CD4-positive, CD25-positive, alpha-beta regulatory T cell (primary cell): ENCODE results near the gene NHP2. TPM values are rescaled to one million over a fixed set of nuclear protein-coding genes. Genes with fewer than 3 reads are reported as not detected.
"Not testable (repeated sequence)": the region's sequence is repeated elsewhere in the genome, so short reads cannot be mapped to it uniquely, and the experiment has no call there.

ENCODE experiments used
- ATAC-seq, 2 donors: fragments of 150-1000 bp; cut with Tn5 transposase; one replicate each; pipeline ENCODE4 v1.10.0; 2021; ENCODE audit warnings: low read depth in 2 of 2, moderate number of reproducible peaks in 2 of 2, moderate library complexity in 1 of 2
- DNase-seq, 3 donors: peaks; one replicate each; pipeline versions ENCODE4 v3.0.0 to v3.0.0-alpha.2; 2012 to 2022; ENCODE audit warnings: mixed read lengths in 1 of 3
- H3K27ac ChIP-seq: one replicate; pipeline ENCODE4 v1.7.0; 2013; ENCODE audit warnings: mild to moderate bottlenecking, low read length; ENCODE audit not compliant: insufficient read depth, poor library complexity, severe bottlenecking
- H3K27me3 ChIP-seq: one replicate; pipeline ENCODE4 v1.7.0; 2013; ENCODE audit warnings: low read length; ENCODE audit not compliant: control insufficient read depth, insufficient read depth
- H3K36me3 ChIP-seq: one replicate; pipeline ENCODE4 v1.7.0; 2013; ENCODE audit warnings: mild to moderate bottlenecking, low read length, moderate library complexity; ENCODE audit not compliant: control insufficient read depth, insufficient read depth
- H3K4me1 ChIP-seq: 2 replicates; pipeline ENCODE4 v1.7.0; 2013; ENCODE audit warnings: mild to moderate bottlenecking, low read length; ENCODE audit not compliant: insufficient read depth, control insufficient read depth, poor library complexity, severe bottlenecking
- H3K4me3 ChIP-seq: one replicate; pipeline ENCODE4 v1.7.0; 2013; ENCODE audit warnings: low read depth, mild to moderate bottlenecking, low read length, moderate library complexity
- H3K9me3 ChIP-seq, 2 experiments: 1 replicate in 1 of 2; 2 replicates in 1 of 2; pipeline ENCODE4 v1.7.0; 2013; ENCODE audit warnings: low read length in 2 of 2, mild to moderate bottlenecking in 1 of 2, moderate library complexity in 1 of 2; ENCODE audit not compliant: control insufficient read depth in 2 of 2
- H3K27ac Mint-ChIP-seq, 3 donors: one replicate each; pipeline ENCODE4 v1.8.0; 2020 to 2022; ENCODE audit warnings: mild to moderate bottlenecking in 3 of 3, mixed read lengths in 3 of 3, moderate library complexity in 2 of 3
- H3K27me3 Mint-ChIP-seq: one replicate; pipeline ENCODE4 v1.8.0; 2022; ENCODE audit warnings: mild to moderate bottlenecking, mixed read lengths
- H3K36me3 Mint-ChIP-seq: one replicate; pipeline ENCODE4 v1.8.0; 2020; ENCODE audit warnings: mixed read lengths
- H3K4me1 Mint-ChIP-seq, 4 donors: one replicate each; pipeline ENCODE4 v1.8.0; 2020 to 2022; ENCODE audit warnings: mixed read lengths in 4 of 4, mild to moderate bottlenecking in 1 of 4
- H3K4me3 Mint-ChIP-seq, 4 donors: one replicate each; pipeline ENCODE4 v1.8.0; 2020 to 2022; ENCODE audit warnings: mild to moderate bottlenecking in 4 of 4, mixed read lengths in 4 of 4, moderate library complexity in 3 of 4
- H3K9me3 Mint-ChIP-seq, 7 donors: one replicate each; pipeline ENCODE4 v1.8.0; 2020 to 2022; ENCODE audit warnings: mixed read lengths in 7 of 7, mild to moderate bottlenecking in 3 of 7, moderate library complexity in 2 of 7
- polyA plus RNA-seq, 4 donors: library from polyadenylated mRNA; unstranded; fragments of 300-500 nt; fragmentation: Illumina TruSeq; gene quantifications; one replicate each; pipeline ENCODE4 v1.2.3, GENCODE V29; 2021
- total RNA-seq: library from RNA; stranded (reverse); gene quantifications from one replicate; pipeline ENCODE4 v1.2.3, GENCODE V29; 2022

NHP2 gene
- total and polyA plus RNA-seq, 5 donors from 2014 or later = 43.7 to 198 (median 167) TPM

GRCh38 chr5:178141550-178141949 lies 12.1 kb downstream of the NHP2 start:
- no peak overlapping the region for H3K27ac ChIP-seq
- no peaks in the 10 kb centered on the region for H3K4me1 ChIP-seq
- Mint-ChIP-seq H3K27ac (no peak overlapping the region), H3K4me3 (no peak overlapping the region), H3K4me1 (peaks cover 3 to 12% (median 7%) of the 10 kb centered on the region in 4 donors), H3K27me3 (no peaks in the 10 kb centered on the region), H3K36me3 (peaks cover 30% of the 10 kb centered on the region), H3K9me3 (no peaks in the 10 kb centered on the region)
- ATAC-seq (no peak), DNase-seq (no peak)
- no peak overlapping the region for H3K4me3 ChIP-seq
- H3K27me3 ChIP-seq = no peaks in the 10 kb centered on the region
- H3K9me3 ChIP-seq = no peaks in the 10 kb centered on the region
- H3K36me3 ChIP-seq = peaks cover 44% of the 10 kb centered on the region

- H3K27me3 Mint-ChIP-seq = no peaks in the 10 kb centered on the region
- peak overlapping the region in 1 of 4 donors; percentile 59 for H3K4me3 Mint-ChIP-seq
- DNase-seq = no peak
- no peak overlapping the region for H3K4me3 ChIP-seq
- no peak for ATAC-seq
- peaks cover 3% of the 10 kb centered on the region for H3K4me1 ChIP-seq
- H3K27ac ChIP-seq = no peak overlapping the region
- no peak overlapping the region for H3K27ac Mint-ChIP-seq
- peaks cover 0 to 3% (median 0%) of the 10 kb centered on the region in 7 donors for H3K9me3 Mint-ChIP-seq
- H3K9me3 ChIP-seq = no peaks in the 10 kb centered on the region
- H3K36me3 ChIP-seq = peaks cover 35% of the 10 kb centered on the region
- H3K27me3 ChIP-seq = no peaks in the 10 kb centered on the region
- peaks cover 14 to 32% (median 25%) of the 10 kb centered on the region in 4 donors for H3K4me1 Mint-ChIP-seq
- H3K36me3 Mint-ChIP-seq = peaks cover 39% of the 10 kb centered on the region
Observed at GRCh38 chr5:178137991-178138390, 15.7 kb downstream of the NHP2 start.

DNA sequence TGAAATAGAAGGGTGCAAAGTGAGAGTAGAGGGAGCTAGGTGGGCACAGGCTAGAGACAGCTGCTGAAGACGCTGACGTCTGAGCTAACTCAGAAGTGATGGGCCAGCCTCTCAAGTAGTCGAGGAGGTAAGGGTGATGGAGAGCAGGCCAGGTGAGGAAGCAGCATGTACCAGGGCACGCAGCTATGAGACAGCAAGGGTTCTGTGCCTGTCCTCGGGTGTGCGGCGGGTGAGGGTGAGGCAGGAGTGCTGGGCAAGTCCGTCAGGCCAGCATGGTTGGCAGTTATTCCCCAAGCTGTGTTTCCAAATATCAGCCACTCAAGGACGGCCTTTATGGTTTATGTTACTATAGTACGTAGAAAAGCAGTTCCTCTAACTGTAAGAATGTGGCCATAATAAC lies 16.7 kb downstream of the NHP2 start:
- DNase-seq (no peak), ATAC-seq (no peak)
- H3K9me3 ChIP-seq = no peaks in the 10 kb centered on the region
- Mint-ChIP-seq H3K27ac (peak overlapping the region in 1 of 3 donors; percentile 59), H3K9me3 (peaks cover 0 to 3% (median 0%) of the 10 kb centered on the region in 7 donors), H3K4me3 (no peak overlapping the region), H3K36me3 (peaks cover 37% of the 10 kb centered on the region), H3K27me3 (no peaks in the 10 kb centered on the region), H3K4me1 (peaks cover 14 to 36% (median 24%) of the 10 kb centered on the region in 4 donors)
- no peaks in the 10 kb centered on the region for H3K27me3 ChIP-seq
- H3K36me3 ChIP-seq = peaks cover 26% of the 10 kb centered on the region
- peaks cover 3% of the 10 kb centered on the region for H3K4me1 ChIP-seq
- no peak overlapping the region for H3K27ac ChIP-seq
- no peak overlapping the region for H3K4me3 ChIP-seq

GRCh38 chr5:178131446-178131996 lies 22.2 kb downstream of the NHP2 start:
- H3K27ac ChIP-seq = peak overlapping the region; percentile 84
- Mint-ChIP-seq H3K4me1 (peaks cover 10 to 40% (median 26%) of the 10 kb centered on the region in 4 donors), H3K36me3 (peaks cover 24% of the 10 kb centered on the region), H3K27ac (peak overlapping the region; percentile 81 to 94 (median 91)), H3K9me3 (peaks cover 0 to 3% (median 0%) of the 10 kb centered on the region in 7 donors), H3K27me3 (no peaks in the 10 kb centered on the region), H3K4me3 (peak overlapping the region; percentile 84 to 94 (median 88))
- no peaks in the 10 kb centered on the region for H3K27me3 ChIP-seq
- peak overlapping the region; percentile 48 for H3K4me3 ChIP-seq
- peaks cover 16% of the 10 kb centered on the region for H3K36me3 ChIP-seq
- peaks cover 16% of the 10 kb centered on the region for H3K4me1 ChIP-seq
- no peaks in the 10 kb centered on the region for H3K9me3 ChIP-seq
- no peak for ATAC-seq
- DNase-seq = no peak

GRCh38 chr5:178130576-178131445 lies 22.9 kb downstream of the NHP2 start, which contains the start of gene RMND5B:
Gene RMND5B, plus strand, starts transcription at chr5:178131014. Its CDS starts 7,106 bp downstream, at chr5:178138120.
- peaks cover 15% of the 10 kb centered on the region for H3K4me1 ChIP-seq
- H3K27me3 Mint-ChIP-seq = no peaks in the 10 kb centered on the region
- peak within 1 kb of the TSS; percentile 81 to 94 (median 91) for H3K27ac Mint-ChIP-seq
- peak; percentile 77 to 93 (median 84) for DNase-seq
- peak; percentile 89 to 92 for ATAC-seq
- H3K4me1 Mint-ChIP-seq = peaks cover 10 to 37% (median 22%) of the 10 kb centered on the region in 4 donors
- no peaks in the 10 kb centered on the region for H3K27me3 ChIP-seq
- H3K27ac ChIP-seq = peak within 1 kb of the TSS; percentile 84
- H3K36me3 ChIP-seq = peaks cover 11% of the 10 kb centered on the region
- H3K4me3 Mint-ChIP-seq = peak within 1 kb of the TSS; percentile 84 to 94 (median 92)
- H3K9me3 ChIP-seq = no peaks in the 10 kb centered on the region
- peaks cover 0 to 3% (median 0%) of the 10 kb centered on the region in 7 donors for H3K9me3 Mint-ChIP-seq
- H3K4me3 ChIP-seq = peak within 1 kb of the TSS; percentile 58
- peaks cover 21% of the 10 kb centered on the region for H3K36me3 Mint-ChIP-seq

DNA sequence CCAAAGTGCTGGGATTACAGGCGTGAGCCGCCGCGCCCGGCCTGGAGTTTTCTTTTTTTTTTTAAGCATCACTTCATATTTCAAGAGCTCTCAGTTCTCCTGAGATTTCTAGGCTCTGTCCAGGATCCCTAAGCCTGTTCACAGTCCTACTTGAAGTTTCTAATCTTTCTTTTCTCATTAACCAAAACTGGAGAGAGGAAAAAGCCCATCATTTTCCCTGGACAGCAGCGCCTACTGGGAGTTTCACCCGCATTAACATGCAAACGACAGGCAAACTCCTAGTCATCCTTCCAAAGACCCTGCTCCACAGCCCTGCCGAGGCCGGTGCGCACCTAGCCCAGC lies 23.5 kb downstream of the NHP2 start:
- H3K36me3 ChIP-seq, ATAC-seq, H3K27me3 ChIP-seq, H3K27me3 Mint-ChIP-seq, H3K9me3 ChIP-seq, H3K9me3 Mint-ChIP-seq, DNase-seq: not testable (repeated sequence)
- Mint-ChIP-seq H3K4me3 (peak overlapping the region; percentile 77 to 90 (median 84)), H3K4me1 (peaks cover 10 to 32% (median 17%) of the 10 kb centered on the region in 4 donors), H3K27ac (peak overlapping the region in 1 of 3 donors; percentile 60), H3K36me3 (peaks cover 15% of the 10 kb centered on the region)
- peak overlapping the region; percentile 58 for H3K4me3 ChIP-seq
- peaks cover 13% of the 10 kb centered on the region for H3K4me1 ChIP-seq
- H3K27ac ChIP-seq = peak overlapping the region; percentile 84

- no peaks in the 10 kb centered on the region for H3K27me3 ChIP-seq
- peak overlapping the region in 3 of 4 donors; percentile 50 to 86 (median 64) for H3K4me3 Mint-ChIP-seq
- peaks cover 0 to 3% (median 0%) of the 10 kb centered on the region in 7 donors for H3K9me3 Mint-ChIP-seq
- no peak overlapping the region for H3K4me3 ChIP-seq
- no peaks in the 10 kb centered on the region for H3K9me3 ChIP-seq
- no peaks in the 10 kb centered on the region for H3K27me3 Mint-ChIP-seq
- H3K36me3 ChIP-seq = peaks cover 2% of the 10 kb centered on the region
- no peak overlapping the region for H3K27ac Mint-ChIP-seq
- DNase-seq = no peak
- H3K27ac ChIP-seq = no peak overlapping the region
- ATAC-seq = no peak
- H3K4me1 Mint-ChIP-seq = peaks cover 8 to 26% (median 13%) of the 10 kb centered on the region in 4 donors
- H3K36me3 Mint-ChIP-seq = peaks cover 10% of the 10 kb centered on the region
- H3K4me1 ChIP-seq = peaks cover 13% of the 10 kb centered on the region
Observed at GRCh38 chr5:178129296-178129695, 24.4 kb downstream of the NHP2 start.
